Stomach smooth muscle (tissue), 2 donors: Measurements from ENCODE around the gene HDAC7.

Experiments
- H3K27ac ChIP-seq: one replicate; pipeline ENCODE4 v1.7.0; 2013; ENCODE audit warnings: mild to moderate bottlenecking, low read length, inconsistent platforms
- H3K27me3 ChIP-seq, 2 donors: one replicate each; pipeline ENCODE4 v1.7.0; 2013; ENCODE audit warnings: low read length in 2 of 2; ENCODE audit not compliant: insufficient read depth in 2 of 2, control insufficient read depth in 1 of 2
- H3K36me3 ChIP-seq, 2 donors: one replicate each; pipeline ENCODE4 v1.7.0; 2013; ENCODE audit warnings: low read length in 2 of 2; ENCODE audit not compliant: control insufficient read depth in 2 of 2, insufficient read depth in 2 of 2
- H3K4me1 ChIP-seq: one replicate; pipeline ENCODE4 v1.7.0; 2013; ENCODE audit warnings: low read length; ENCODE audit not compliant: control insufficient read depth, insufficient read depth
- H3K4me3 ChIP-seq, 2 donors: one replicate each; pipeline ENCODE4 v1.7.0; 2013; ENCODE audit warnings: low read length in 2 of 2
- H3K9ac ChIP-seq, 2 donors: one replicate each; pipeline ENCODE4 v1.7.0; 2013; ENCODE audit warnings: low read length in 2 of 2, mild to moderate bottlenecking in 1 of 2
- H3K9me3 ChIP-seq, 2 donors: one replicate each; pipeline ENCODE4 v1.7.0; 2013; ENCODE audit warnings: low read length in 2 of 2; ENCODE audit not compliant: control insufficient read depth in 2 of 2
- donor health status: healthy.
- donor health status: Pancreatic carcinoma.

HDAC7 gene

GRCh38 chr12:47839214-47839876, 19.6 kb upstream of the HDAC7 start:
- peaks cover 9% of the 10 kb centered on the region for H3K4me1 ChIP-seq
- H3K27me3 ChIP-seq, result no peaks in the 10 kb centered on the region
- no peak overlapping the region for H3K9ac ChIP-seq
- no peaks in the 10 kb centered on the region for H3K9me3 ChIP-seq
- H3K36me3 ChIP-seq, result no peaks in the 10 kb centered on the region
- H3K27ac ChIP-seq, result no peak overlapping the region
- no peak overlapping the region for H3K4me3 ChIP-seq

DNA sequence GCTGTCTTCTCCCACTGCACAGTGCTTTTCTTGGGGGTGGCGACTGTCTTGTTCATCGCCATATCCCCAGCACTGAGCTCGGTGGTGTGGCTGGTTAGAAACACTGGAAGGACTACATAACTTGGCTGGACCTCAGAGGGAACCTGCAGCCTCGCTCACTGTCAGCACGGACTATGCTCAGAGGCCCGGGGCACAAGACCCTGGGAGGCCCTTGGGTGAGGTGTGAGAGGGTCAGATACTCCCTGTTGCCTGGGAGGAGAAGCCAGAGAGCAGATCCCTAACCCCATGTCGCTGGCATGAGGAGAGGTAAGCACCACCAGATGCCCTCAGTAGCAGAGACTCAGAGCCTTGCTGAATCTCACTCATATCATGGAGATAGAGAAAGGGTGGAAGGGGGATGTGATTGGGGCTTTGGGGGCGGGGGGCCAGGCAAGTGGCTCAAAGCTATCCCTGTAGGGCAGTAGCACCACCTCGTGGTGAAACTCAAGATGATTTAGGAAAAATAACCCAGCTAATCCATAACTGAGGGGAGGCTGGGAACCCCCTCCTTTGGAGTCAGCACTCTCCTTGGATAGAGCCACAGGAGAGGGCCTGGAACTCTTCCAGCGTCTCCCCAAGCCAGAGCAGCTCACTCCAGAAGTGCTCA, 18.7 kb upstream of the HDAC7 start:
- H3K36me3 ChIP-seq, result no peaks in the 10 kb centered on the region
- no peaks in the 10 kb centered on the region for H3K9me3 ChIP-seq
- H3K27ac ChIP-seq, result no peak overlapping the region
- no peak overlapping the region for H3K9ac ChIP-seq
- H3K27me3 ChIP-seq, result no peaks in the 10 kb centered on the region
- H3K4me1 ChIP-seq, result peaks cover 9% of the 10 kb centered on the region
- no peak overlapping the region for H3K4me3 ChIP-seq

DNA sequence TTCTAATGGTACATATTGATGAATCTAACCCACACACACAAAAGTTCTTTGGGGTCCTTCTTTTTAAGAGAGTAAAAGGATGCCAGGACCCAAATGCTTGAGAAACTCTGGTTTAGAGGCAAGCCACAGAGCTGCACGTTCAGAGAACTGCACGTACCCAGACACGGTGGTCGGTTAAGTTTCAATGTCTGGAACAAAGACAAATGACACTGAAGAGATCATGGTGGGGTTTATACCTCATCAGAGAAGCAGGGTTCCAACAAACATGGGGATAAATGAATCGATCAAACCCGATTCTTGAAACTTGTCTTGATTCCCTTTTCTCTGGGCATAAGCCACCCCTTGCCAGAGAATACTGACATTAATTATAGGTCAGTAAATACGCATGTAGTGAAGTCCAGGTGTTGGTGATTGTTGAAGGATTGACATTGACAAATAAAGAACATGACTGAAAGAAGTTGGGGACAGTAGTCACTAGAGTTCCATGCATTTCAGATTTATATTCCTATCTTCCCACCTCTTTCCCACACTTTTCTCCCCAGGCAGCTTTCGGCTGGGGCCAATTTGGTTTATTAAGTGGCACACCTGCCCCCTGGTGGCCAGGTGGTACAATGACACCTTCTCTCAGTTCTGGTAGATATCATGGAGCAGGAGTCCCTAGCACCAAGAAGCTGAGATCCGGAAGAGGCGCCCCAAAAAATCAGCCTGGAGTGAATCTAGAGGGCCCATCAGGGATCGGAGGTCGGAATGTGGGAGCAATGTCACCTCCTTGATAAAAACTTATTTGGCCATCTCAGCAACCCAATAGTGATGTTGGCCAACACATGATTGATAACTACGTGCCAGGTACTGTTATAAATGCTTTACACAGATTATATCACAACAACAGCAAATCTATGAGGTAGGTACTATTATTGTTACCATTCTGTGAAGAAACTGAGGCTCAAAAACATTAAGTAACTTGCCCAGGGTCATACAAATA, 17.8 kb upstream of the HDAC7 start:
- Histone ChIP-seq H3K9ac (no peak overlapping the region), H3K36me3 (no peaks in the 10 kb centered on the region), H3K4me1 (peaks cover 9% of the 10 kb centered on the region), H3K27ac (no peak overlapping the region), H3K27me3 (no peaks in the 10 kb centered on the region), H3K9me3 (no peaks in the 10 kb centered on the region), H3K4me3 (no peak overlapping the region)

GRCh38 chr12:47835831-47836155, 16.1 kb upstream of the HDAC7 start:
- H3K36me3 ChIP-seq, result no peaks in the 10 kb centered on the region
- H3K4me1 ChIP-seq, result peaks cover 9% of the 10 kb centered on the region
- H3K4me3 ChIP-seq, result no peak overlapping the region
- H3K9me3 ChIP-seq, result no peaks in the 10 kb centered on the region
- no peak overlapping the region for H3K9ac ChIP-seq
- H3K27ac ChIP-seq, result no peak overlapping the region
- no peaks in the 10 kb centered on the region for H3K27me3 ChIP-seq

DNA sequence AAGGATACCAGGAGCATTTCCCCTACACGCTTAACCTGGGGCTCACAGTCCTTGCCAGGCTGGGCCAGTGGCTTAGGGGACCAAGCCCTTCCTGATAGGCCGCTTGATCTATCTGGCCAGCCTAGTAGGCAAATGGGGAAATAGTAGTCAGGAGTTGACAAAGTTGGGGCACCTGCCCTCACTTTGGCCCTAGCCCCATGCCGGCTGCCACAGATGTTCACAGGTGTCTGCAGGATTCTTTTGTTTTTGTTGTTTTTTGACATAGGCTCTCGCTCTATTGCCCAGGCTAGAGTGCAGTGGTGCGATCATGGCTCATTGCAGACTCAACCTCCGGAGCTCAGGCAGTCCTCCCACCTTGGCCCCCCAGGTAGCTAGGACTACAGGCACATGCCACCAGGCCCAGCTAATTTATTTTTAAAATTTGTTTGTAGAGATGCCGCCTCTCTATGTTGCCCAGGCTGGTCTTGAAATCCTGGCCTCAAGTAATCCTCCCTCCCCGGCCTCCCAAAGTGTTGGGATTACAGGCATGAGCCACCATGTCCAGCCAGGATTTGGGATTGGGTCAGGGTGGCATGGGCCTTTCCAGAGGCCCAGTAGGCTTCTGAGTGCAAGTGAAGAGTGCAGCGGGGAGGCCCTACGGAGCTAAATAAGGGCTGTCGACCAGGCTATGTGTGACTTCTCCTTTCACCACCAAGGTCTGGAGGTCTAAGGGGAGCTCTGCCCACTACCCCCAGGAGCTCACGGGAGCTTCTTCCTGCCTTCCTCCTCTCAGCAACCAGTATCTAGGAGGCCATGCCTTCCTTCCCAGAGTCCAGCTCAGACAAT, 15.5 kb upstream of the HDAC7 start:
- Histone ChIP-seq H3K27ac (no peak overlapping the region), H3K27me3 (no peaks in the 10 kb centered on the region), H3K9me3 (no peaks in the 10 kb centered on the region), H3K4me3 (no peak overlapping the region), H3K36me3 (no peaks in the 10 kb centered on the region), H3K4me1 (peaks cover 9% of the 10 kb centered on the region), H3K9ac (no peak overlapping the region)

DNA sequence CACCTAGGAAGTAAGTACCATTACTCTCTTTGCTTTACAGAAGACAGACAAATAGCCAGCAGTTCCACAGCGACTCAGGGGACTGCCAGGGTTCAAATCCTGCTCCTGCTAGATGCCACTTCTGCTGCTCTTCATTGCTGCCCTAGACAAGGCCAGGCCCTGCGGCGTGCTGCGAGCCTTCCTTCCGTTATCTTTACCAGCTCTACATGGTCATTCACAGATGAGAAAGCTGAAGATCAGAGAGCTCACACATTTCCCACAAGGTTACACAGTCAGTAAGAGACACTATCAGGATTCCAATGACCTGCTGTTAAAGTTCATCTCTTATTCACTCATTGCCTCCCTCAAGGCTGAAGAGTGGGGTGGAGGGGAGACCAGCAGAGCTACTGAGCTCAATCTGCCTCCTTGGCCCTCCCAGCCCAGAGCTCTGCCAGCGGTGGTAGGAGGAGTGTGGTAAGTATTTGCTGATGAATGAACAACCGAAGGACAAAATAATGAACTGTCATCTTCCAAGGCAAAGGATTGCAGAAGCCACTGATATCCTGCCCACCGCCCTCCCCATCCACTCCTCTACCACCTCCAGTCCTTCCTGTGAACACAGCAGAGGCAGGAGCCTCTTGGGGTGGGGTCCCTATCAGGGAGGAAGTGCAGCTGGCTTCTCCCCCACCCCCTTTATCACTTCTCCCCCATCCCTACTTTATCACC, 14.6 kb upstream of the HDAC7 start:
- Histone ChIP-seq H3K4me1 (peaks cover 13% of the 10 kb centered on the region), H3K36me3 (no peaks in the 10 kb centered on the region), H3K4me3 (no peak overlapping the region), H3K27me3 (no peaks in the 10 kb centered on the region), H3K27ac (no peak overlapping the region), H3K9ac (no peak overlapping the region), H3K9me3 (no peaks in the 10 kb centered on the region)

- Histone ChIP-seq H3K36me3 (no peaks in the 10 kb centered on the region), H3K9ac (no peak overlapping the region), H3K27ac (no peak overlapping the region), H3K9me3 (no peaks in the 10 kb centered on the region), H3K27me3 (no peaks in the 10 kb centered on the region), H3K4me1 (peaks cover 21% of the 10 kb centered on the region), H3K4me3 (no peak overlapping the region)
Measured at GRCh38 chr12:47833591-47834012, 13.9 kb upstream of the HDAC7 start.

DNA sequence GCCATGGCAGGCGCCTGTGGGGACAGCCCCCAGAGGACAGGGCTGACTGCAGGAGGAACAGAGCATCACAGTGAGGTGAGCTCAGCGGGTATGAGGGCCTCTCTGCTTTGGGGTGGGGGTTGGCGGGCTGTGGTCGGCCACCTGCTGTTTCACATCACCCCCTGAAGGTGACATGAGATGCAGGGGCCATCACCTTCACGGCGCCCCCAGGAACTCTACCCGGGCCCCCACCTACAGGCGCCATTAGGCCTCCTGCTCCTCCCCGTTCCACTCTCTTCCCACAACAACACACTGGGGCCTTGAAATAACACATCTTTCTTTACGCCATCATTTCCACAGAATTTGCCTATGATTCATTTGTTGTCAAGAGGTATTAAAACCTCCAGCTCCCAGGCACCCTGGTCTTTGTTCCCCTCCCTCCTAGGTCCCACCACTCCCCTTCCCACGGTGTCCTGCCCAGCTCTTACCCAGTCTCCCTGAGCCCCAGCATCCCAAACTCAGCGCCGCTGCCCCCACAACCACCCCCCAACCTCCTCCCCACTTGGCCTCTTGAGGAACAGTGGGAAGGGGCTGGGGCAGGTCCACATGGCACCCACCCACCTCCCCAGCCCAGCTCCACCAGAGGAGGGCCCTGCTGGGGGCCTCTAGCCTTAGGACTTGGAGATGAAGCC, 12.7 kb upstream of the HDAC7 start:
- H3K9me3 ChIP-seq, result no peaks in the 10 kb centered on the region
- peaks cover 23% of the 10 kb centered on the region for H3K4me1 ChIP-seq
- no peaks in the 10 kb centered on the region for H3K27me3 ChIP-seq
- no peak overlapping the region for H3K27ac ChIP-seq
- no peak overlapping the region for H3K4me3 ChIP-seq
- no peak overlapping the region for H3K9ac ChIP-seq
- no peaks in the 10 kb centered on the region for H3K36me3 ChIP-seq

- H3K27me3 ChIP-seq, result no peaks in the 10 kb centered on the region
- H3K4me1 ChIP-seq, result peaks cover 41% of the 10 kb centered on the region
- no peaks in the 10 kb centered on the region for H3K9me3 ChIP-seq
- no peaks in the 10 kb centered on the region for H3K36me3 ChIP-seq
- H3K4me3 ChIP-seq, result peak overlapping the region in 1 of 2 donors; percentile 49
- peak overlapping the region; percentile 82 for H3K27ac ChIP-seq
- peak overlapping the region in 1 of 2 donors; percentile 60 for H3K9ac ChIP-seq
Measured at GRCh38 chr12:47829584-47829983, 9.9 kb upstream of the HDAC7 start.
